GM12878 (cell line): ENCODE measurements around the gene FATE1. TPM values are rescaled to one million over a fixed set of nuclear protein-coding genes. Genes with fewer than 3 reads are reported as not detected.

Experiments used
- ATAC-seq: fragments of 200-7000 bp; cut with Tn5 transposase; 3 replicates; pipeline ENCODE4 v1.9.1; 2020; ENCODE audit warnings: mild to moderate bottlenecking, moderate library complexity
- BruUV-seq: library from RNA; stranded (reverse); fragments of 400-500 nt; replicated peaks from 2 replicates; lab custom pipeline; 2021; lab: Mats Ljungman, UMichigan
- CTCF ChIA-PET: fragments of 300-600 bp; sonication (Branson Sonifier 250); formaldehyde crosslinking; extraction: SDS; loops from one replicate; lab custom pipeline; 2021; ENCODE audit warnings: inconsistent platforms; lab: Yijun Ruan, JAX
- POLR2A ChIA-PET: fragments of 350-600 bp; formaldehyde crosslinking; extraction: SDS; loops from one replicate; lab custom pipeline; 2021; ENCODE audit warnings: inconsistent platforms; lab: Charles Lee
- RAD21 ChIA-PET: fragments of 300-600 bp; sonication (Branson Sonifier 250); formaldehyde crosslinking; loops from one replicate; lab custom pipeline; 2023; ENCODE audit warnings: antibody characterized with exemption; ENCODE audit not compliant: unreplicated experiment; lab: Charles Lee
- SMC1A ChIA-PET: fragments of 300-600 bp; sonication (Branson Sonifier 250); formaldehyde crosslinking; loops from one replicate; lab custom pipeline; 2023; ENCODE audit not compliant: unreplicated experiment, uncharacterized antibody; lab: Charles Lee
- DNase-seq: peaks from one replicate; pipeline ENCODE4 v3.0.0-alpha.2; 2011; ENCODE audit warnings: low read depth, low spot score
- FAIRE-seq: peaks from 3 replicates; lab custom pipeline; 2011; peaks lifted over from hg19 to GRCh38; lab: Jason Lieb, UNC
- H2AFZ ChIP-seq: 2 replicates; pipeline ENCODE4 v1.6.0; 2011; ENCODE audit warnings: low read depth, low read length, control low read depth; ENCODE audit not compliant: control insufficient read depth
- H3K27ac ChIP-seq: 2 replicates; pipeline ENCODE4 v1.5.1; 2011; ENCODE audit warnings: control low read depth; ENCODE audit not compliant: control insufficient read depth, insufficient read depth
- H3K27me3 ChIP-seq, 2 experiments: replicated peaks in 1 of 2; 2 replicates each; pipeline versions ENCODE4 v1.6.0 to v1.6.1; 2011; ENCODE audit warnings: low read length in 1 of 2; ENCODE audit not compliant: control insufficient read depth in 2 of 2, insufficient read depth in 2 of 2
- H3K36me3 ChIP-seq, 2 experiments: 2 replicates each; pipeline ENCODE4 v1.5.1; 2011; ENCODE audit warnings: low read length in 1 of 2; ENCODE audit not compliant: control insufficient read depth in 2 of 2, insufficient read depth in 2 of 2
- H3K4me1 ChIP-seq: 2 replicates; pipeline ENCODE4 v1.6.1; 2011; ENCODE audit warnings: mild to moderate bottlenecking, low read length, moderate library complexity, mixed read lengths; ENCODE audit not compliant: control insufficient read depth, insufficient read depth
- H3K4me2 ChIP-seq: 2 replicates; pipeline ENCODE4 v1.6.0; 2011; ENCODE audit warnings: control low read depth; ENCODE audit not compliant: control insufficient read depth, insufficient read depth
- H3K4me3 ChIP-seq: fragments of 200-600 bp; sonication (generic); 2 replicates; pipeline ENCODE4 v1.5.1; 2016
- H3K79me2 ChIP-seq: 2 replicates; pipeline ENCODE4 v1.6.0; 2011; ENCODE audit warnings: low read length; ENCODE audit not compliant: control insufficient read depth, insufficient read depth
- H3K9ac ChIP-seq: 2 replicates; pipeline ENCODE4 v1.8.0; 2011; ENCODE audit warnings: low read length, control low read depth, mixed read lengths; ENCODE audit not compliant: control insufficient read depth, insufficient read depth
- H3K9me3 ChIP-seq: replicated peaks from 3 replicates; pipeline ENCODE4 v1.5.1; 2011; ENCODE audit warnings: mild to moderate bottlenecking, low read length; ENCODE audit not compliant: control insufficient read depth, insufficient read depth
- H4K20me1 ChIP-seq: 2 replicates; pipeline ENCODE4 v1.6.0; 2011; ENCODE audit not compliant: control insufficient read depth, insufficient read depth
- BCL3 ChIP-seq: IDR thresholded peaks from 2 replicates; pipeline ENCODE4 v1.6.1; 2011; ENCODE audit warnings: borderline replicate concordance, low read depth, mild to moderate bottlenecking, moderate library complexity, low read length; ENCODE audit not compliant: insufficient read depth, poor library complexity, severe bottlenecking
- CHD2 ChIP-seq: IDR thresholded peaks from 2 replicates; pipeline ENCODE4 v1.6.1; 2011; ENCODE audit warnings: low read depth, low read length, improper control_type of control experiment, borderline replicate concordance
- E4F1 ChIP-seq: fragments of 450-650 bp; IDR thresholded peaks from 2 replicates; pipeline ENCODE4 v1.6.1; 2018; ENCODE audit warnings: borderline replicate concordance, mild to moderate bottlenecking; ENCODE audit not compliant: partially characterized antibody
- FOXK2 ChIP-seq: fragments of 450-650 bp; IDR thresholded peaks from 2 replicates; pipeline ENCODE4 v1.6.1; 2017; ENCODE audit warnings: mild to moderate bottlenecking, moderate library complexity
- GATAD2B ChIP-seq: fragments of 450-650 bp; conservative IDR thresholded peaks from 2 replicates; pipeline ENCODE4 v1.6.1; 2017; ENCODE audit warnings: low read depth, mild to moderate bottlenecking, moderate library complexity
- HSF1 ChIP-seq: fragments of 150-350 bp; IDR thresholded peaks from 2 replicates; pipeline ENCODE4 v1.6.1; 2014; ENCODE audit warnings: mild to moderate bottlenecking, low read depth, low read length
- IKZF1 ChIP-seq: fragments of 450-650 bp; conservative IDR thresholded peaks from 2 replicates; pipeline ENCODE4 v1.6.1; 2017; ENCODE audit warnings: antibody characterized with exemption, mild to moderate bottlenecking
- MEF2B ChIP-seq: fragments of 450-650 bp; IDR thresholded peaks from 2 replicates; pipeline ENCODE4 v1.6.1; 2018; ENCODE audit warnings: mild to moderate bottlenecking, moderate library complexity; ENCODE audit not compliant: partially characterized antibody, poor library complexity, severe bottlenecking
- NFXL1 ChIP-seq: fragments of 450-650 bp; IDR thresholded peaks from 2 replicates; pipeline ENCODE4 v1.6.1; 2017; ENCODE audit warnings: antibody characterized with exemption, mild to moderate bottlenecking, borderline replicate concordance
- RB1 ChIP-seq: fragments of 450-650 bp; formaldehyde crosslinking; IDR thresholded peaks from 2 replicates; pipeline ENCODE4 v1.6.1; 2017; ENCODE audit warnings: mild to moderate bottlenecking, borderline replicate concordance
- SIN3A ChIP-seq: IDR thresholded peaks from 2 replicates; pipeline ENCODE4 v1.6.1; 2012; ENCODE audit warnings: low read depth, low read length, improper control_type of control experiment
- TAF1 ChIP-seq: IDR thresholded peaks from 2 replicates; pipeline ENCODE4 v1.6.1; 2011; ENCODE audit warnings: mild to moderate bottlenecking, low read depth, low read length, borderline replicate concordance
- TCF7 ChIP-seq: IDR thresholded peaks from 2 replicates; pipeline ENCODE4 v1.6.1; 2014; ENCODE audit warnings: antibody characterized with exemption, borderline replicate concordance
- ZNF217 ChIP-seq: fragments of 450-650 bp; IDR thresholded peaks from 2 replicates; pipeline ENCODE4 v1.6.1; 2017; ENCODE audit warnings: antibody characterized with exemption, mild to moderate bottlenecking
- ZSCAN29 ChIP-seq: fragments of 450-650 bp; IDR thresholded peaks from 2 replicates; pipeline ENCODE4 v1.6.1; 2017; ENCODE audit warnings: mild to moderate bottlenecking, moderate library complexity
- WGBS: methylation state at CpG from one replicate; pipeline ENCODE4 v1.1.6; 2016; ENCODE audit warnings: low lambda C conversion rate; ENCODE audit not compliant: insufficient replicate concordance, insufficient coverage; ENCODE audit errors: missing lambda C conversion rate; 5-methylcytosine and 5-hydroxymethylcytosine counted together
- in situ Hi-C: fragments of 300-500 bp; cut with MboI; formaldehyde crosslinking; loops from 9 replicates; pipeline ENCODE4 v1.14.3; 2018; ENCODE audit warnings: mixed read lengths
- intact Hi-C: fragments of 100-400 bp; cut with micrococcal nuclease; formaldehyde crosslinking; loops from one replicate; pipeline ENCODE4 v1.14.2; 2022; ENCODE audit not compliant: unreplicated experiment
- polyA plus RNA-seq, 11 experiments: library from polyadenylated mRNA; depleted of rRNA in 4 of 11; unstranded in 6 of 11; stranded (reverse) in 5 of 11; fragments of >200 nt; fragmentation: Nextera tagmentation in 4 of 11; fragmentation: Illumina TruSeq in 1 of 11; extraction: Ambion mirVana in 4 of 11; extraction: Trizol in 1 of 11; gene quantifications; 1 replicate in 1 of 11; 2 replicates in 10 of 11; pipeline versions ENCODE4 v1.2.1 to v1.2.3, GENCODE V29; 2011 to 2016; ENCODE audit warnings: inconsistent platforms in 2 of 11, missing spikeins in 2 of 11, low read depth in 1 of 11
- total RNA-seq, 4 experiments: library from RNA; depleted of rRNA in 3 of 4; stranded (reverse); fragments of >200 nt in 3 of 4; fragmentation: Illumina TruSeq in 1 of 4; extraction: Trizol in 1 of 4; gene quantifications; 2 replicates each; pipeline versions ENCODE4 v1.2.1 to v1.2.3, GENCODE V29; 2013 to 2021

Gene FATE1
- total and polyA plus RNA-seq, 10 of the 15 experiments (the other 5 are each of a cell fraction or from before 2014, with no cell fraction given), result 0.26 to 0.28 TPM; not detected in 8

GRCh38 chrX:151729056-151729725 lies 13.4 kb downstream of the FATE1 start:
- H4K20me1 ChIP-seq, result no peaks in the 10 kb centered on the region
- ATAC-seq (no peak), FAIRE-seq (no peak), DNase-seq (no peak)
- no peaks in the 10 kb centered on the region for H3K36me3 ChIP-seq
- H3K27ac ChIP-seq, result no peak overlapping the region
- in situ Hi-C loops, result no loop called here
- H3K27me3 ChIP-seq, result no peaks in the 10 kb centered on the region
- no peak overlapping the region for H2AFZ ChIP-seq
- H3K9ac ChIP-seq, result no peak overlapping the region
- 7% methylated on average over 4 of the region's 4 CpGs for WGBS
- no peaks in the 10 kb centered on the region for H3K9me3 ChIP-seq
- ChIA-PET SMC1A (no interaction called here), POLR2A (no interaction called here), RAD21 (no interaction called here), CTCF (no interaction called here)
- no peaks in the 10 kb centered on the region for H3K79me2 ChIP-seq
- intact Hi-C loops, result no loop called here
- TF ChIP-seq IKZF1 (no peak), E4F1 (no peak), RB1 (no peak), FOXK2 (no peak), GATAD2B (no peak), TCF7 (no peak), SIN3A (no peak), TAF1 (no peak), BCL3 (no peak), ZNF217 (no peak), MEF2B (no peak), HSF1 (no peak), ZSCAN29 (no peak), NFXL1 (no peak), CHD2 (no peak)
- no peak overlapping the region for H3K4me2 ChIP-seq
- H3K4me3 ChIP-seq, result no peak overlapping the region
- no peaks in the 10 kb centered on the region for H3K4me1 ChIP-seq
- no TSS peak for BruUV-seq
